Mononuclear cell (primary cell): ENCODE results near the gene NUBPL. TPM values are rescaled to one million over a fixed set of nuclear protein-coding genes. Genes with fewer than 3 reads are reported as not detected.

Source experiments
- H3K27me3 ChIP-seq: 2 replicates; pipeline ENCODE4 v1.6.0; 2011; ENCODE audit warnings: low read length, control low read depth; ENCODE audit not compliant: insufficient read depth
- H3K4me1 ChIP-seq: 2 replicates; pipeline ENCODE4 v1.5.1; 2011; ENCODE audit warnings: mild to moderate bottlenecking, low read length, control low read depth; ENCODE audit not compliant: insufficient read depth
- H3K4me3 ChIP-seq: 2 replicates; pipeline ENCODE4 v1.5.1; 2011; ENCODE audit warnings: mild to moderate bottlenecking, low read length, moderate library complexity
- H3K9me3 ChIP-seq: 2 replicates; pipeline ENCODE4 v1.5.1; 2011; ENCODE audit warnings: low read depth, mild to moderate bottlenecking, control low read depth, low read length
- total RNA-seq: library from RNA; depleted of rRNA; stranded (reverse); fragments of >200 nt; gene quantifications from one replicate; pipeline ENCODE4 v1.2.3, GENCODE V29; 2012

The NUBPL gene
- total RNA-seq, 1 donor: 5.7 TPM

DNA sequence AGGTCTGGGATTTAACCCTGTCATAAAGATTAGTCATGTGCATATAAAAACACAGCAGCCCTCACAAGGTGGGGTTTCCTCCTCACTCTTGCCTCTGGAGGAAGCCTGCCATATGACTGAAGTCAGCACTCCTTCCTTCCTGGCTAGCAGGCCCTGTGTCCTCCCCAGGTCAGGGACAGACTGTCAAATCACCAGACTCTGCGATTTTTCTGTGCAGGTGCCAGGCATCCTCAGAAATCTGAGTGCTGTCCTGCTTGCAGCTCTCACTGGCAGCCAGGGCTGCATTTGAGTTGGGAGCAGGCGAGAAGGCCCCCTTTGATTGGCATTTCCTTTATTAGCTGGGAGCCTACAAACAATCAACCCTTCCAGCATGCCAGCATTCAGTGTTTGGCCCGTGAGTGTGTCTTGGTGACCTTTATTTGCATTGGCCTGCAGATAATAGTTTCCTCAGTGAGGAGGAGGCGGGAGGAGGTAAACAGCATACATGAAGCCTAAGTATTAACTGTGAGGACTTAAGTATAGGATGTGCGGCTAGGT lies 332.1 kb downstream of the NUBPL start:
- H3K9me3 ChIP-seq: no peaks in the 10 kb centered on the region
- H3K4me1 ChIP-seq: no peaks in the 10 kb centered on the region
- H3K4me3 ChIP-seq: no peak overlapping the region
- H3K27me3 ChIP-seq: no peaks in the 10 kb centered on the region

DNA sequence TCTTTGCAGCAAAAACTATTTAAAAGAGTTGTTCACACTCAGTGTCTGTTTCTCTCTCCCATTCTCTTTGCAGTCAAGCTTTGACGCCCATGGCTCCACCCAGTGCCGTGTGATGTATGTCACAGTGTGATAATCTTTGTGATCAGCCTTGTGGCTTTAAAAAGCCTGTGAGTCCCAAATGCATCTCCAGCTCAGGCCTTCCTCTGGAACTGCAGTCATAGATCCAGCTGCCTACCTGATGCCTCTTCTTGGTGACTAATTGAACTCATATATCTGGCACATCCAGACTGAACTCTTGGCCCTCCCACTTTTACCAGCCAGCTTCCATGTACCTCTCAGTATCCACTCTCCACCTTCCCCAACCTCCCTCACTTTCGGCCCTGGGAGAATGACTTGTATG lies 333.1 kb downstream of the NUBPL start:
- peaks cover 5% of the 10 kb centered on the region for H3K4me1 ChIP-seq
- H3K27me3 ChIP-seq: no peaks in the 10 kb centered on the region
- H3K4me3 ChIP-seq: no peak overlapping the region
- H3K9me3 ChIP-seq: no peaks in the 10 kb centered on the region

DNA sequence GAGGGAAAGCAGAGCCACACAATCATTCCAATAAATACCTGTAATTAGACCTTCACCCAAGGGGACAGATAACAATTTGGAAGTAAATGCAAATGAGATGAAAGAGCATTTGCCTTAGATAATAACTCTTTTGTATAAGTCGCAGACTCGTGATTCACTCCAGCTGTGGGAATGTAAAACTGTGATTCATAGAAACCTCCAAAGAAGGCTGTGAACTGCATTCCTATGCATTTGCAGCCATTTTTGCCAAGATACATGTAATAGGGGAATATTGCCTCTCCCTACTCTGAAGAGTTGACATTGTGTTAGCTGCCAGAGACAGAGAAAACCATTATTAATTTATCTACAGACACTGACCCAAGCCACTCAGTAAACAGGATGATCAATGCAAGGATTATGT lies 334.0 kb downstream of the NUBPL start:
- no peaks in the 10 kb centered on the region for H3K9me3 ChIP-seq
- no peak overlapping the region for H3K4me3 ChIP-seq
- H3K27me3 ChIP-seq: no peaks in the 10 kb centered on the region
- H3K4me1 ChIP-seq: peaks cover 6% of the 10 kb centered on the region

DNA sequence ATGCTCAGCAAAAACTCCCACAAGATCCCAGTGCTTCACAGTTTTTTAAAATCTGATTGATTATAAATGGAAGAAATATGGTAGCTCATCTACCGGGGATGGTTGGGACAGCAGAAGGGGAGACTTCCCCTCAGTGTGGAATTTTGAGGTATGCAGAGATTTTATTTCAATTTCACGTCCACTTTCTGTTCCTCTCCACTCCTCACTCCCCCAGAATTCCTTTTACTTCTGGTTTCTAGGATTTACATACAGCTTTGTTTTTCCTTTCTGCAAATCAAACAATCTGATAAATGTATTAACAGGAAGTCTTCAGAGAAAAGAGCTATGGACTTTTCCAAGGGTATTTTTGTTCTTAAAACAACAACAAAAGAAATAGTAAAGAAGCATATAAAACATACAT lies 334.4 kb downstream of the NUBPL start:
- H3K4me1 ChIP-seq: peaks cover 6% of the 10 kb centered on the region
- no peaks in the 10 kb centered on the region for H3K27me3 ChIP-seq
- H3K9me3 ChIP-seq: no peaks in the 10 kb centered on the region
- no peak overlapping the region for H3K4me3 ChIP-seq

DNA sequence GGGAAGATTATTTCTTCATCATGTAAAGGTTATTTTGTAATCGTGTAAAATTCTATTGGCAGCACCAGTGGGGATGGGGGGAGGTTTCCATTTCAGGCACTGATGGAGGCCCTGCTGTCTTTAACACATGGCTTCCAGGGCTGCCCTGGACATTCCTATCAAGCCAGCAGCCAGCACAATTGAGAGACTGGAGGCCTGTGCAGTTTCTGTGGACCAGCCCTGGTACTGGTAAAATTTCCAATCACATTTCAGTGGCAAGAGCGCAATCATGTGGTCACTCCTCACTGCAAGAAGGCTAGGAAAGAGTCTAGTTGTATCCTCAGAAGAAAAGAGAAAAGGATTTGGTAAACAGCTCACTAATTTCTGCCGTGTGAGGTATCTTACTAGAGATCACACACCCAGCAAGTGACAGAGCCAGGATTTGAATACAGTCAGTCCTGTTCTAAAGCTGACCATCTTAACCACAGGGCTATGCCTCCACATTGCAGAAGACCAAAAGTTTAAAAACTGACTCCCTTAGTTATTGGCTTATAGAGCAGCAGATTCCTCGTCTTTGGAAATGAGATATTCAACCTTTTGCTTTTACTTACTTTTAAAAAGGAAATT lies 336.5 kb downstream of the NUBPL start:
- Histone ChIP-seq H3K4me1 (peaks cover 6% of the 10 kb centered on the region), H3K27me3 (no peaks in the 10 kb centered on the region), H3K9me3 (no peaks in the 10 kb centered on the region), H3K4me3 (no peak overlapping the region)

DNA sequence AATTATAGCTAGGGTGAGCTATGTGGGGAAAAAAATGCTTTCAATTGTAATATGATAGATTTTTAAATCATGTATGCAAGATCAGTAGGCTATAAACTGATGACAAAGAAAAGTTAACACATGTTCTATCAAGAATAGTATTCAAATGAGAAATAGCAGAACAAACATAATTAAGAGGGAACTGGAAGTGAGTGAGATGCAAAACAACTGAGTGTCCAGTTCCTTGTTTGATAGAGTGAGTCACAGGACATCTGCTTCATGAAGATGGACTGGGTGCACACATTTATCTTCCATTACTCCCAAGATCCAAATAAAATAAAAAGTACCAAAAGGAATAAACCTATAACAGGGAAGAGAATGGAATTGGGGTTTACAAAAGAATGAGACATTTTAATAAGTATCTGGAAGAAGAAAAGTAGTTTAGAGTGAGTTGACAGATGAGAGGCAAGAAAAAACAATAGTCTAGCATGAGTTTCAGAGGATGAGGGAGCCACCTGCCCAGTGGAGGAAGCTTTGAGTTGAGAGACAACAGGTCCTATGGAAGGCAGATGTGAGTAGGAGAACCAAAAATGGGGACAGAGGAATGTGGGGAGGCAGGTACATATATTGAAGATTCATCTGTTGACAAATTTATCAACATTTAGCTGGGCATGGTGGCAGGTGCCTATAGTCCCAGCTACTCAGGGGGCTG lies 337.8 kb downstream of the NUBPL start:
- Histone ChIP-seq H3K4me3 (no peak overlapping the region), H3K9me3 (no peaks in the 10 kb centered on the region), H3K27me3 (no peaks in the 10 kb centered on the region), H3K4me1 (peaks cover 6% of the 10 kb centered on the region)

DNA sequence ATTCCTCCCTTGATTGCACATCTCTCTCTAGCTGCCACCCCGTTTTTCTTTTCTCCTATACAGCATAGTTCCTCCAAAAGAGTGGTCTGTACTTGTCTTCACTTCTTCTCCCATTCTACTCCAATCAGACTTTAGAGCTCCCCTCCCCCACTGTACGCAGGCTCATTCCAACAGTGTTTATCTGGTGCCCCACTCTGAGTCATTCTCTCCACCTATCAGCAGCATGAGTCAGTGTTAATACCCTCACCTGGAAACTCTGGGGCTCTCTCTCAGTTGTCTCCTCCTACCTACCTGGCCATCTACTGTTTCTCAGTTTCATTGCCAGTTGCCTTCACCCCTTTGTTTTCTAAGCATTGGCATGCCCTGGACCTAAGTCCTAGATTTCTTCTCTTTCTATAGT lies 340.8 kb downstream of the NUBPL start:
- no peak overlapping the region for H3K4me3 ChIP-seq
- H3K9me3 ChIP-seq: no peaks in the 10 kb centered on the region
- peaks cover 6% of the 10 kb centered on the region for H3K4me1 ChIP-seq
- no peaks in the 10 kb centered on the region for H3K27me3 ChIP-seq

DNA sequence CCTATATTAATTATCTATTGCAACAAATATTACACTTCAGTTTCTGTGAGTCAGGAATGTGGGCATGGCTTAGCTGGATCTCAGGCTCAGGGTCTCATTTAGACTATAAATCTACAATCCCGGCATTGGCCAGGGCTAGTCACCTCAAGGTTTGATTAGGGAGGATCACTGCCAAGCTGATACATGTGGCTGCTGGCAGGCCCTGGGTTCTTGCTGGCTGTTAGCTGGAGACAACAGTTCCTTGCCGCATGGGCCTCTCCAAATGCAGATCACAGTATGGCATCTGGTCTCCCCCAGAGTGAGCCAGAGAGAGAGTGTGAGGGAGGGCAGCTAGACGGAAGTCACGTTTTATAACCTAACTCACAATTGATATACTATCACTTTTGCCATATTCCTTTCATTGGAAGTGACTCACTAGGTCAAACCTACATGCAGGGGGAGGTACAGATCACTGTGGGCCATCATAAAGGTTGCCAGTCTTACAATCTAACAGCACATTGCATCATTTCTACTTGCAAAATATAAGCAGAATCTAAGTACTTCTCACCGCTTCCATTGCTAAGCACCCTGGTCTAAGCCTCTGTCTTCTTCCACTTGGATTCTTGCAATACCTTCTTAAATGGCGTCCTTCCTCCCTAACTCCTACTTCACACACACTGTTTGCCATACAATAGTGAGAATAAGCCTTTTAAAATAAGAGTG lies 341.9 kb downstream of the NUBPL start:
- no peak overlapping the region for H3K4me3 ChIP-seq

DNA sequence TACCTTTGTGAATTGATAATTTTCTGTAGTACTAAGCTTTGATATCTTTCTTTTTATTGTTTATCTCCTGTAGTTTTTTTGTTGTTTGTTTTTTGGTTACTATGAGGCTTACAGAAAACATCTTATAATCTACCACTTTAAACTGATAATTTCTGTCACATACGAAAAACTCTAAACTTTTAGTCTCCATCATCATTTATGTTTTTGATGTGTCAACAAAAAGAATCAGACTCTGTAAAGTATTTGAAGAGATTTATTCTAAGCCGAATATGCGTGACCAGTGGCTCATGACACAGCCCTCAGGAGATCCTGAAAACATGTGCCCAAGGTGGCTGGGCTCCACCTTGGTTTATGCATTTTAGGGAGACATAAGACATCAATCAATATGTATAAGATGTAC lies 348.8 kb downstream of the NUBPL start:
- no peaks in the 10 kb centered on the region for H3K4me1 ChIP-seq
- H3K9me3 ChIP-seq: peaks cover 22% of the 10 kb centered on the region
- H3K4me3 ChIP-seq: no peak overlapping the region
- H3K27me3 ChIP-seq: no peaks in the 10 kb centered on the region

More for the DNA sequence above, 341.9 kb downstream of the NUBPL start:
- Histone ChIP-seq H3K9me3 (no peaks in the 10 kb centered on the region), H3K27me3 (no peaks in the 10 kb centered on the region), H3K4me1 (peaks cover 6% of the 10 kb centered on the region)

Other genes starting within 250 kb of the NUBPL start
- gene HEATR5A, start 140.9 kb upstream of the NUBPL start, total RNA-seq: 4.1 TPM
- 10.0 TPM for gene DTD2, start 103.9 kb upstream of the NUBPL start, total RNA-seq
- gene GPR33, start 73.4 kb upstream of the NUBPL start, total RNA-seq: not detected